SK-N-SH treated with all-trans-retinoic acid at 6 μM for 48 hours (cell line): ENCODE measurements around the gene FBXL19.

Experiments
- ATAC-seq: fragments of 200-7000 bp; cut with Tn5 transposase; 3 replicates; pipeline ENCODE4 v1.9.1; 2020; ENCODE audit warnings: mild to moderate bottlenecking, moderate library complexity
- ARNTL ChIP-seq: fragments of 450-650 bp; formaldehyde crosslinking; IDR thresholded peaks from 2 replicates; pipeline ENCODE4 v1.5.0; 2020; ENCODE audit warnings: low read depth, mild to moderate bottlenecking, moderate library complexity, borderline replicate concordance
- CREB5 ChIP-seq: fragments of 250-450 bp; sonication (Bioruptor Pico); IDR thresholded peaks from 2 replicates; pipeline ENCODE4 v1.5.1; 2020; ENCODE audit warnings: low read depth, mild to moderate bottlenecking, moderate library complexity
- ESRRG ChIP-seq: fragments of 250-450 bp; sonication (Bioruptor Pico); IDR thresholded peaks from 2 replicates; pipeline ENCODE4 v1.6.1; 2021; ENCODE audit warnings: mild to moderate bottlenecking
- OSR1 ChIP-seq: fragments of 250-450 bp; sonication (Bioruptor Pico); IDR thresholded peaks from 2 replicates; pipeline ENCODE4 v1.8.0; 2022; ENCODE audit warnings: moderate library complexity, mild to moderate bottlenecking, inconsistent platforms
- POU6F1 ChIP-seq: fragments of 250-450 bp; sonication (Bioruptor Pico); IDR thresholded peaks from 2 replicates; pipeline ENCODE4 v1.8.0; 2021; ENCODE audit warnings: low read depth, mild to moderate bottlenecking, moderate library complexity, borderline replicate concordance
- RARB ChIP-seq: fragments of 250-450 bp; sonication (Bioruptor Pico); IDR thresholded peaks from 2 replicates; pipeline ENCODE4 v1.8.0; 2021; ENCODE audit warnings: mild to moderate bottlenecking, moderate library complexity
- SNAI2 ChIP-seq: fragments of 250-450 bp; sonication (Bioruptor Pico); IDR thresholded peaks from 2 replicates; pipeline ENCODE4 v1.5.0; 2020; ENCODE audit warnings: mild to moderate bottlenecking, moderate library complexity
- ZC3H10 ChIP-seq: fragments of 250-450 bp; sonication (Bioruptor Pico); IDR thresholded peaks from 2 replicates; pipeline ENCODE4 v1.5.1; 2021; ENCODE audit warnings: mild to moderate bottlenecking, moderate library complexity
- ZFP3 ChIP-seq: fragments of 250-450 bp; sonication (Bioruptor Pico); IDR thresholded peaks from 2 replicates; pipeline ENCODE4 v1.5.0; 2020; ENCODE audit warnings: mild to moderate bottlenecking, moderate library complexity
- ZNF565 ChIP-seq: fragments of 450-650 bp; formaldehyde crosslinking; conservative IDR thresholded peaks from 2 replicates; pipeline ENCODE4 v1.5.0; 2020; ENCODE audit warnings: low read depth, mild to moderate bottlenecking, moderate library complexity

FBXL19 gene

GRCh38 chr16:30997725-30998711 is 74.6 kb downstream of the FBXL19 start:
- TF ChIP-seq OSR1 (CRISPR knock-in tag) (no peak), CREB5 (no peak), ZNF565 (no peak), RARB (no peak), SNAI2 (no peak), ZC3H10 (no peak), ZFP3 (no peak), POU6F1 (CRISPR knock-in tag) (no peak), ESRRG (CRISPR knock-in tag) (no peak), ARNTL (CRISPR knock-in tag) (no peak)
- peak; percentile 88 for ATAC-seq
